Chondrocyte (in vitro differentiated cells): ENCODE data around the gene GAA. TPM values are rescaled to one million over a fixed set of nuclear protein-coding genes. Genes with fewer than 3 reads are reported as not detected.
A peak's percentile ranks its signal among the peaks of the same experiment; 100 is the strongest.

Experiments
- DNase-seq: peaks from one replicate; pipeline ENCODE4 v3.0.0; 2021; ENCODE audit warnings: mixed read lengths, low spot score
- H3K27ac Mint-ChIP-seq: one replicate; pipeline ENCODE4 v1.8.0; 2021; ENCODE audit warnings: mild to moderate bottlenecking, moderate library complexity, mixed read lengths; ENCODE audit not compliant: unreplicated experiment
- H3K27me3 Mint-ChIP-seq: 2 replicates; pipeline ENCODE4 v1.8.0; 2021; ENCODE audit warnings: low read depth, mixed read lengths
- H3K36me3 Mint-ChIP-seq: 2 replicates; pipeline ENCODE4 v1.8.0; 2021; ENCODE audit warnings: low read depth, mixed read lengths
- H3K4me1 Mint-ChIP-seq: 2 replicates; pipeline ENCODE4 v1.8.0; 2021; ENCODE audit warnings: low read depth, mild to moderate bottlenecking, mixed read lengths
- H3K4me3 Mint-ChIP-seq: one replicate; pipeline ENCODE4 v1.8.0; 2021; ENCODE audit warnings: mild to moderate bottlenecking, moderate library complexity, mixed read lengths; ENCODE audit not compliant: unreplicated experiment
- H3K9me3 Mint-ChIP-seq: 2 replicates; pipeline ENCODE4 v1.8.0; 2021; ENCODE audit warnings: low read depth, mixed read lengths
- CTCF ChIP-seq: fragments of 200-600 bp; sonication (generic); IDR thresholded peaks from 2 replicates; pipeline ENCODE4 v1.5.0; 2021; ENCODE audit warnings: antibody characterized with exemption, mild to moderate bottlenecking, moderate library complexity
- total RNA-seq: library from RNA; stranded (reverse); gene quantifications from 3 replicates; pipeline ENCODE4 v1.2.1, GENCODE V29; 2021

GAA gene
- total RNA-seq, 1 donor from 2014 or later, result 45.7 TPM

GRCh38 chr17:80060644-80061043 lies 40.7 kb upstream of the GAA start:
- peaks cover 29% of the 10 kb centered on the region for H3K4me1 Mint-ChIP-seq
- H3K27ac Mint-ChIP-seq, result peak overlapping the region; percentile 36
- H3K4me3 Mint-ChIP-seq, result no peak overlapping the region
- H3K36me3 Mint-ChIP-seq, result peaks cover 1% of the 10 kb centered on the region
- H3K9me3 Mint-ChIP-seq, result no peaks in the 10 kb centered on the region
- no peaks in the 10 kb centered on the region for H3K27me3 Mint-ChIP-seq
- no peak for DNase-seq
- TF ChIP-seq CTCF, result no peak

GRCh38 chr17:80061421-80061820 lies 40.0 kb upstream of the GAA start:
- Mint-ChIP-seq H3K9me3 (no peaks in the 10 kb centered on the region), H3K36me3 (peaks cover 1% of the 10 kb centered on the region), H3K4me1 (peaks cover 29% of the 10 kb centered on the region), H3K27me3 (no peaks in the 10 kb centered on the region), H3K4me3 (no peak overlapping the region), H3K27ac (no peak overlapping the region)
- no peak for DNase-seq
- no peak for TF ChIP-seq CTCF

- peaks cover 1% of the 10 kb centered on the region for H3K36me3 Mint-ChIP-seq
- no peak for TF ChIP-seq CTCF
- H3K9me3 Mint-ChIP-seq, result no peaks in the 10 kb centered on the region
- H3K4me1 Mint-ChIP-seq, result peaks cover 43% of the 10 kb centered on the region
- H3K27me3 Mint-ChIP-seq, result no peaks in the 10 kb centered on the region
- H3K27ac Mint-ChIP-seq, result peak overlapping the region; percentile 83
- no peak overlapping the region for H3K4me3 Mint-ChIP-seq
- DNase-seq, result no peak
Measured at GRCh38 chr17:80063830-80064585, 37.4 kb upstream of the GAA start.

- no peak for DNase-seq
- H3K36me3 Mint-ChIP-seq, result peaks cover 1% of the 10 kb centered on the region
- peaks cover 41% of the 10 kb centered on the region for H3K4me1 Mint-ChIP-seq
- H3K4me3 Mint-ChIP-seq, result no peak overlapping the region
- no peak for TF ChIP-seq CTCF
- H3K27ac Mint-ChIP-seq, result no peak overlapping the region
- H3K9me3 Mint-ChIP-seq, result no peaks in the 10 kb centered on the region
- no peaks in the 10 kb centered on the region for H3K27me3 Mint-ChIP-seq
Measured at GRCh38 chr17:80064696-80065095, 36.7 kb upstream of the GAA start.

GRCh38 chr17:80065478-80066170 lies 35.8 kb upstream of the GAA start:
- DNase-seq, result no peak
- no peak overlapping the region for H3K27ac Mint-ChIP-seq
- H3K9me3 Mint-ChIP-seq, result no peaks in the 10 kb centered on the region
- TF ChIP-seq CTCF, result no peak
- H3K36me3 Mint-ChIP-seq, result no peaks in the 10 kb centered on the region
- H3K4me1 Mint-ChIP-seq, result peaks cover 37% of the 10 kb centered on the region
- no peaks in the 10 kb centered on the region for H3K27me3 Mint-ChIP-seq
- no peak overlapping the region for H3K4me3 Mint-ChIP-seq
